H1 (cell line): ENCODE results near the gene ABCC6. TPM values are rescaled to one million over a fixed set of nuclear protein-coding genes. Genes with fewer than 3 reads are reported as not detected.

Experiments used
- CTCF ChIA-PET: fragments of 300-600 bp; sonication (Branson Sonifier 250); formaldehyde crosslinking; loops from one replicate; lab custom pipeline; 2021; ENCODE audit not compliant: partially characterized antibody; lab: Charles Lee
- POLR2A ChIA-PET: fragments of 300-600 bp; sonication (Branson Sonifier 250); formaldehyde crosslinking; loops from one replicate; lab custom pipeline; 2021; ENCODE audit warnings: inconsistent platforms; ENCODE audit not compliant: partially characterized antibody; lab: Charles Lee
- DNase-seq, 2 experiments: peaks; one replicate each; pipeline versions ENCODE4 v3.0.0 to v3.0.0-alpha.2; 2010 to 2022; ENCODE audit warnings: low spot score in 2 of 2, low read depth in 1 of 2, mixed read lengths in 1 of 2
- FAIRE-seq: peaks from 2 replicates; lab custom pipeline; 2011; peaks lifted over from hg19 to GRCh38; lab: Jason Lieb, UNC
- H2AFZ ChIP-seq: 2 replicates; pipeline ENCODE4 v1.8.1; 2012; ENCODE audit warnings: low read length, inconsistent platforms
- H2AK5ac ChIP-seq: 2 replicates; pipeline ENCODE4 v1.6.1; 2013; ENCODE audit warnings: low read depth, low read length
- H2BK120ac ChIP-seq: replicated peaks from 2 replicates; pipeline ENCODE3; 2013; ENCODE audit warnings: low read depth, low read length, inconsistent platforms
- H2BK12ac ChIP-seq: 2 replicates; pipeline ENCODE4 v1.6.1; 2013; ENCODE audit warnings: low read depth, low read length
- H2BK15ac ChIP-seq: 2 replicates; pipeline ENCODE4 v1.6.1; 2013; ENCODE audit warnings: low read length
- H2BK20ac ChIP-seq: 2 replicates; pipeline ENCODE4 v1.6.1; 2013; ENCODE audit warnings: low read length
- H2BK5ac ChIP-seq: 2 replicates; pipeline ENCODE4 v1.6.1; 2013; ENCODE audit warnings: low read depth, low read length
- H3K14ac ChIP-seq: 2 replicates; pipeline ENCODE4 v1.6.1; 2013; ENCODE audit warnings: inconsistent platforms; ENCODE audit not compliant: insufficient read length
- H3K18ac ChIP-seq: 2 replicates; pipeline ENCODE4 v1.6.1; 2013; ENCODE audit warnings: low read length; ENCODE audit errors: extremely low read depth
- H3K23ac ChIP-seq: 2 replicates; pipeline ENCODE4 v1.6.1; 2013; ENCODE audit warnings: inconsistent platforms; ENCODE audit not compliant: insufficient read length
- H3K23me2 ChIP-seq: 2 replicates; pipeline ENCODE4 v1.6.1; 2013; ENCODE audit warnings: low read depth, low read length
- H3K27ac ChIP-seq: 2 replicates; pipeline ENCODE4 v1.6.1; 2011; ENCODE audit warnings: low read depth, low read length, inconsistent platforms
- H3K27me3 ChIP-seq, 4 experiments: replicated peaks in 1 of 4; 1 replicate in 1 of 4; 2 replicates in 3 of 4; pipeline versions ENCODE4 v1.6.1 to v1.8.1; 2011 to 2013; ENCODE audit warnings: low read length in 3 of 4, mild to moderate bottlenecking in 3 of 4, inconsistent platforms in 2 of 4, mixed read lengths in 2 of 4, moderate library complexity in 1 of 4; ENCODE audit not compliant: control insufficient read depth in 3 of 4, insufficient read depth in 3 of 4; ENCODE audit errors: extremely low read depth in 1 of 4
- H3K36me3 ChIP-seq, 4 experiments: 2 replicates each; pipeline versions ENCODE4 v1.6.1 to v1.8.1; 2011 to 2013; ENCODE audit warnings: mild to moderate bottlenecking in 4 of 4, low read length in 3 of 4, moderate library complexity in 2 of 4, control low read depth in 1 of 4, inconsistent platforms in 1 of 4; ENCODE audit not compliant: insufficient read depth in 4 of 4, control insufficient read depth in 2 of 4
- H3K4ac ChIP-seq: replicated peaks from 2 replicates; pipeline ENCODE3; 2013; ENCODE audit warnings: low read length, low read depth, mixed read lengths, inconsistent platforms; ENCODE audit not compliant: insufficient read length
- H3K4me1 ChIP-seq, 4 experiments: replicated peaks in 1 of 4; 1 replicate in 1 of 4; 2 replicates in 3 of 4; pipeline versions ENCODE4 v1.6.1 to v1.8.1; 2011 to 2013; ENCODE audit warnings: low read length in 3 of 4, inconsistent platforms in 2 of 4, mixed read lengths in 1 of 4; ENCODE audit not compliant: insufficient read depth in 4 of 4, control insufficient read depth in 3 of 4
- H3K4me2 ChIP-seq, 2 experiments: 2 replicates each; pipeline versions ENCODE4 v1.6.1 to v1.8.1; 2011 to 2013; ENCODE audit warnings: low read depth in 2 of 2, low read length in 2 of 2, control low read depth in 1 of 2, inconsistent platforms in 1 of 2, mild to moderate bottlenecking in 1 of 2; ENCODE audit not compliant: insufficient read depth in 1 of 2
- H3K4me3 ChIP-seq, 4 experiments: fragments of 200-600, 300-600 bp in 1 of 4; sonication (generic), shearing (Covaris generic), sonication (Bioruptor Twin) in 1 of 4; 2 replicates each; pipeline versions ENCODE4 v1.5.1 to v1.8.1; 2011 to 2016; ENCODE audit warnings: low read length in 4 of 4, low read depth in 3 of 4, control low read depth in 2 of 4, inconsistent platforms in 2 of 4, mild to moderate bottlenecking in 2 of 4, mixed read lengths in 1 of 4, moderate library complexity in 1 of 4; ENCODE audit not compliant: insufficient read depth in 2 of 4; ENCODE audit errors: extremely low read depth in 1 of 4
- H3K56ac ChIP-seq: replicated peaks from 2 replicates; pipeline ENCODE3; 2013; ENCODE audit warnings: low read depth, mild to moderate bottlenecking, mixed read lengths, low read length, inconsistent platforms; ENCODE audit not compliant: insufficient read length
- H3K79me1 ChIP-seq: 2 replicates; pipeline ENCODE4 v1.6.1; 2013; ENCODE audit warnings: low read depth, low read length, control low read depth
- H3K79me2 ChIP-seq, 2 experiments: 2 replicates each; pipeline versions ENCODE4 v1.6.1 to v1.8.1; 2012 to 2013; ENCODE audit warnings: low read length in 2 of 2, mild to moderate bottlenecking in 2 of 2, inconsistent platforms in 1 of 2; ENCODE audit not compliant: insufficient read depth in 2 of 2, control insufficient read depth in 1 of 2
- H3K9ac ChIP-seq, 4 experiments: replicated peaks in 1 of 4; 1 replicate in 1 of 4; 2 replicates in 3 of 4; pipeline versions ENCODE4 v1.6.1 to v1.8.1; 2011 to 2013; ENCODE audit warnings: low read depth in 3 of 4, low read length in 3 of 4, control low read depth in 2 of 4, mild to moderate bottlenecking in 2 of 4, moderate library complexity in 2 of 4, inconsistent platforms in 1 of 4; ENCODE audit errors: extremely low read depth in 1 of 4
- H3K9me3 ChIP-seq, 2 experiments: 2 replicates each; pipeline versions ENCODE4 v1.6.1 to v1.8.1; 2012 to 2013; ENCODE audit warnings: mild to moderate bottlenecking in 2 of 2, moderate library complexity in 2 of 2, control low read depth in 1 of 2, inconsistent platforms in 1 of 2, low read depth in 1 of 2, low read length in 1 of 2, mixed read lengths in 1 of 2; ENCODE audit not compliant: insufficient read depth in 2 of 2
- H4K20me1 ChIP-seq, 2 experiments: replicated peaks in 1 of 2; 2 replicates each; pipeline versions ENCODE3 to v1.8.1; 2011 to 2013; ENCODE audit warnings: inconsistent platforms in 2 of 2, low read length in 2 of 2, mild to moderate bottlenecking in 1 of 2; ENCODE audit not compliant: insufficient read depth in 2 of 2, control insufficient read depth in 1 of 2
- H4K5ac ChIP-seq: 2 replicates; pipeline ENCODE4 v1.6.1; 2013; ENCODE audit warnings: low read length, low read depth, mixed read lengths, inconsistent platforms; ENCODE audit not compliant: insufficient read length
- H4K8ac ChIP-seq: 2 replicates; pipeline ENCODE4 v1.8.0; 2013; ENCODE audit warnings: mild to moderate bottlenecking, moderate library complexity, low read length, inconsistent platforms; ENCODE audit not compliant: insufficient read depth; ENCODE audit errors: extremely low read depth
- H4K91ac ChIP-seq: replicated peaks from 2 replicates; pipeline ENCODE3; 2013; ENCODE audit warnings: low read length, mixed read lengths, inconsistent platforms; ENCODE audit not compliant: insufficient read length
- ATF2 ChIP-seq: IDR thresholded peaks from 2 replicates; pipeline ENCODE4 v1.6.1; 2012; ENCODE audit warnings: low read length, inconsistent platforms
- BACH1 ChIP-seq: IDR thresholded peaks from 2 replicates; pipeline ENCODE4 v1.6.1; 2012; ENCODE audit warnings: low read length, improper control_type of control experiment
- CREB1 ChIP-seq: IDR thresholded peaks from 2 replicates; pipeline ENCODE4 v1.6.1; 2012; ENCODE audit warnings: inconsistent platforms
- HDAC2 ChIP-seq, 2 experiments: fragments of 300-600 bp in 1 of 2; sonication (generic) in 1 of 2; IDR thresholded peaks; 2 replicates each; pipeline ENCODE4 v1.6.1; 2011 to 2012; ENCODE audit warnings: low read depth in 2 of 2, low read length in 2 of 2, mild to moderate bottlenecking in 2 of 2, moderate library complexity in 2 of 2, borderline replicate concordance in 1 of 2, inconsistent platforms in 1 of 2
- JUN ChIP-seq: IDR thresholded peaks from 2 replicates; pipeline ENCODE4 v1.6.1; 2011; ENCODE audit warnings: low read depth, mild to moderate bottlenecking, improper control_type of control experiment, low read length
- KDM5A ChIP-seq: fragments of 200-600 bp; IDR thresholded peaks from 2 replicates; pipeline ENCODE4 v1.7.1; 2012; ENCODE audit warnings: mild to moderate bottlenecking, low read length, inconsistent platforms, mixed read lengths
- PHF8 ChIP-seq: fragments of 200-600 bp; sonication (generic); conservative IDR thresholded peaks from 2 replicates; pipeline ENCODE4 v1.7.1; 2012; ENCODE audit warnings: low read depth, mild to moderate bottlenecking, inconsistent platforms, low read length, moderate library complexity
- POLR2AphosphoS5 ChIP-seq: IDR thresholded peaks from 2 replicates; pipeline ENCODE4 v1.6.1; 2011; ENCODE audit warnings: low read depth, low read length
- SIX5 ChIP-seq: IDR thresholded peaks from 2 replicates; pipeline ENCODE4 v1.6.1; 2011; ENCODE audit warnings: mild to moderate bottlenecking, low read depth, low read length
- SP4 ChIP-seq: IDR thresholded peaks from 2 replicates; pipeline ENCODE4 v1.6.1; 2012; ENCODE audit warnings: low read length, inconsistent platforms
- TCF12 ChIP-seq: IDR thresholded peaks from 2 replicates; pipeline ENCODE4 v1.6.1; 2011; ENCODE audit warnings: low read depth, mild to moderate bottlenecking, low read length
- TEAD4 ChIP-seq: IDR thresholded peaks from 2 replicates; pipeline ENCODE4 v1.6.1; 2012; ENCODE audit warnings: low read depth, low read length, inconsistent platforms, mixed read lengths
- YY1 ChIP-seq: IDR thresholded peaks from 2 replicates; pipeline ENCODE4 v1.6.1; 2011; ENCODE audit warnings: low read depth, mild to moderate bottlenecking, low read length
- WGBS, 2 experiments: shearing (Covaris generic) in 1 of 2; methylation state at CpG; one replicate each; pipeline versions ENCODE4 v1.1.6 to v1.1.7; 2013 to 2015; ENCODE audit warnings: low lambda C conversion rate in 2 of 2, mixed read lengths in 2 of 2, inconsistent platforms in 1 of 2, low coverage in 1 of 2, missing lambda C conversion rate in 1 of 2; ENCODE audit not compliant: insufficient replicate concordance in 2 of 2, insufficient coverage in 1 of 2, insufficient read length in 1 of 2; ENCODE audit errors: extremely low coverage in 1 of 2, missing lambda C conversion rate in 1 of 2; 5-methylcytosine and 5-hydroxymethylcytosine counted together
- polyA plus RNA-seq, 7 experiments: library from polyadenylated mRNA; depleted of rRNA in 3 of 7; stranded (reverse) in 5 of 7; unstranded in 2 of 7; fragments of >200 nt in 5 of 7; fragments of 200-250 nt in 2 of 7; gene quantifications; 1 replicate in 5 of 7; 2 replicates in 1 of 7; 4 replicates in 1 of 7; pipeline versions ENCODE4 v1.2.1 to v1.2.3, GENCODE V29; 2011 to 2013; ENCODE audit warnings: missing spikeins in 2 of 7, mixed read lengths in 2 of 7
- total RNA-seq: library from RNA; stranded (reverse); fragmentation: NEBNext Ultra II Directional; extraction: Animal tissue kit (Norgen Biotek cat#: 25700); gene quantifications from 2 replicates; pipeline ENCODE4 v1.2.1, GENCODE V29; 2021

The ABCC6 gene
- total and polyA plus RNA-seq, 2 of the 8 experiments (the other 6 are each of a cell fraction or from before 2014, with no cell fraction given), result 1.6 to 1.8 TPM

GRCh38 chr16:16150878-16151152 lies 72.5 kb downstream of the ABCC6 start:
- no peak overlapping the region for H4K5ac ChIP-seq
- no peak overlapping the region for H3K18ac ChIP-seq
- no peak overlapping the region for H2BK15ac ChIP-seq
- no peaks in the 10 kb centered on the region for H3K79me2 ChIP-seq
- H2BK5ac ChIP-seq, result no peak overlapping the region
- H4K20me1 ChIP-seq, result peaks cover 3 to 4% of the 10 kb centered on the region in 2 experiments
- DNase-seq, result no peak
- H2BK12ac ChIP-seq, result no peak overlapping the region
- CTCF ChIA-PET, result interaction anchor here (1.3 to 3.1 kb wide), 3 partner anchors 18 to 395 kb away, joined by 3 to 11 read pairs (median 5); no protein-coding TSS in a partner anchor
- no peak overlapping the region for H3K14ac ChIP-seq
- H4K8ac ChIP-seq, result no peak overlapping the region
- no peak overlapping the region for H3K23ac ChIP-seq
- H2AFZ ChIP-seq, result no peak overlapping the region
- no peak overlapping the region for H3K4ac ChIP-seq
- POLR2A ChIA-PET, result no interaction called here
- H2AK5ac ChIP-seq, result no peak overlapping the region
- FAIRE-seq, result no peak
- no peak overlapping the region for H3K56ac ChIP-seq
- H3K23me2 ChIP-seq, result peaks cover 3% of the 10 kb centered on the region; the same call in 1 of the 2 replicates
- H3K9ac ChIP-seq, result no peak overlapping the region
- H2BK120ac ChIP-seq, result no peak overlapping the region
- H4K91ac ChIP-seq, result no peak overlapping the region
- no peaks in the 10 kb centered on the region for H3K79me1 ChIP-seq
- no peaks in the 10 kb centered on the region; a peak in 1 of 8 replicates for H3K36me3 ChIP-seq
- no peak overlapping the region for H3K4me3 ChIP-seq
- H3K4me1 ChIP-seq, result peaks cover 0 to 4% (median under 1%) of the 10 kb centered on the region in 4 experiments; a peak in 1 of 7 replicates
- WGBS, 2 experiments, result 83% methylated on average over 3 of the region's 4 CpGs; no CpG with 5 or more reads in 1 of the 2 experiments
- no peak overlapping the region for H2BK20ac ChIP-seq
- no peak overlapping the region for H3K27ac ChIP-seq
- H3K9me3 ChIP-seq, result no peaks in the 10 kb centered on the region
- H3K27me3 ChIP-seq, result no peaks in the 10 kb centered on the region
- no peak overlapping the region for H3K4me2 ChIP-seq
- no peak for TF ChIP-seq TCF12
- TF ChIP-seq POLR2AphosphoS5, result no peak
- TF ChIP-seq JUN, result no peak
- TF ChIP-seq BACH1, result no peak
- TF ChIP-seq YY1, result no peak
- no peak for TF ChIP-seq ATF2
- no peak for TF ChIP-seq SP4
- TF ChIP-seq KDM5A, result no peak
- TF ChIP-seq PHF8, result no peak
- no peak for TF ChIP-seq SIX5
- TF ChIP-seq TEAD4, result no peak
- TF ChIP-seq CREB1, result no peak
- TF ChIP-seq HDAC2 (IDR thresholded peaks at IDR 0.05; ENCODE audit: borderline replicate concordance in 1 of 2, low read depth in 2 of 2, low read length in 2 of 2), result no peak
